GM18951 (cell line): ENCODE measurements around the gene XRCC4.

Source experiments
- POLR2A ChIP-seq: IDR thresholded peaks from 4 replicates; pipeline ENCODE4 v1.6.1; 2011; ENCODE audit warnings: mild to moderate bottlenecking; ENCODE audit not compliant: insufficient read length, insufficient read depth; ENCODE audit errors: extremely low read depth
- in situ Hi-C: fragments of 300-500 bp; cut with MboI; formaldehyde crosslinking; loops from one replicate; pipeline ENCODE4 v1.12.0; 2022; ENCODE audit warnings: low sequenced_read_pairs, mixed read lengths, inconsistent platforms; ENCODE audit not compliant: unreplicated experiment

XRCC4 gene

DNA sequence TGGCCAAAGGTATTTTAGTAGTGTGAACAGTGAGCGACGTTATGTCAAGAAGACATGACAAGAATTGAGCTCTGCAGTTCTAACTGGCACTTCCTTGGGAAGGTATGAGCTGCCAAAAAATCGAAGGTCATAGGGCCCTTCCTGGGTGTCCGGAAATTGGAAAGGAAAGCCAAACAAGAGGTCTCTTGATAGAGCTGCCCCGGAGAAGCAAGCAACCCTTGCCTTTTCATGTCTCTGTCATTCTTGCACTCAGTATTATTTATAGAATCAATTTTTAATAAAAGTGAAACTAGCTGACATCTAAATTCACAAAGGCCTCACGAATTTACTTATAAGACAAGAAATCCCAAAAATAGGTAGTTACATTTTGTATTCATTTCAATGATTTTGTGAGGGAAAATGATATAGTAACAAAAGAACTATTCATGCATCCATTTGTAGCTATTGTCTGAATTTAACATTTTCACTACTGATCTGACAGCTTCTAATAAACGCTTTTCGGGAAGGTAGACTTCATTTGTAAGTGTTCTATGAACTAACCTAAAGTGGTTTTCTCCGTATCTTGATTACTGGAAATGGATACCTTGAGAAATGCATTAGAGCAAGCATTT lies 280.4 kb downstream of the XRCC4 start:
- in situ Hi-C loops: no loop called here
- no peak for TF ChIP-seq POLR2A

DNA sequence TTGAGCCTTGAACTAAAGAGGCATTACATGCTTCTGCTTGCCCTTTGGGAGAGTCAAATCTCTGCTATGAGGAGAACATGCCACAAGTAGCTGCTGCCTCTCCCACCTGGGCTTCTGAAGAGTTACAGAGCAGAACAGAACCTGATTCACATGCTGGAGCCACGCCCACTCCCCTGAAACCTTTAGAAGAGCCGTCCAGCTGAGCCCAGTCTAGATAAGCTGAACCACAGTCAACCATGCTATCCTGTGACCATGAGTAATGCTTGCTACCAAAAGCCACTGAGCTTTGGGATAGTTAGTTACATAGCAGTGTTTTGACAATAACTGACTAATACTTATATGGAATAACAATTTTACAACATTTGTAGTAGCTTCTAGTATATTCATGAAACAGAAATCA lies 283.2 kb downstream of the XRCC4 start:
- no peak for TF ChIP-seq POLR2A
- in situ Hi-C loops: no loop called here

DNA sequence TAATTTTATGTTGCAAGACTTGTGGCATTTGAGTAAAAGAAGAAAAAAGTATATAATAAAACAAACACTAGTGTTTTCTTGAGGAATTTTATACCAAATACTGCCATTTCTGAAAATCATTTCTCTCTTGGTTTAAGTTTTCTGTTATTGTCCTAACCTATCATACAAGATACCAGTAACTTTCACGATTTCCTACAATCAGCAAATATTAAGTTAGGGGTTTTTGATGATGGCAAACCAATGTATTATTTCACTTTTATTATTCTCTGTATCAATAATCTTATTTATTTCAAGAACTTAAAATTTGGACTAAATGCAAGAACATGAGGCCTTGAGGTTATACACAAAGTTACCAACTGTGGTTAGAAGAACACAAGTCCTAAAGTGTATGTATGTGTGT lies 285.2 kb downstream of the XRCC4 start:
- TF ChIP-seq POLR2A: no peak
- in situ Hi-C loops: no loop called here

DNA sequence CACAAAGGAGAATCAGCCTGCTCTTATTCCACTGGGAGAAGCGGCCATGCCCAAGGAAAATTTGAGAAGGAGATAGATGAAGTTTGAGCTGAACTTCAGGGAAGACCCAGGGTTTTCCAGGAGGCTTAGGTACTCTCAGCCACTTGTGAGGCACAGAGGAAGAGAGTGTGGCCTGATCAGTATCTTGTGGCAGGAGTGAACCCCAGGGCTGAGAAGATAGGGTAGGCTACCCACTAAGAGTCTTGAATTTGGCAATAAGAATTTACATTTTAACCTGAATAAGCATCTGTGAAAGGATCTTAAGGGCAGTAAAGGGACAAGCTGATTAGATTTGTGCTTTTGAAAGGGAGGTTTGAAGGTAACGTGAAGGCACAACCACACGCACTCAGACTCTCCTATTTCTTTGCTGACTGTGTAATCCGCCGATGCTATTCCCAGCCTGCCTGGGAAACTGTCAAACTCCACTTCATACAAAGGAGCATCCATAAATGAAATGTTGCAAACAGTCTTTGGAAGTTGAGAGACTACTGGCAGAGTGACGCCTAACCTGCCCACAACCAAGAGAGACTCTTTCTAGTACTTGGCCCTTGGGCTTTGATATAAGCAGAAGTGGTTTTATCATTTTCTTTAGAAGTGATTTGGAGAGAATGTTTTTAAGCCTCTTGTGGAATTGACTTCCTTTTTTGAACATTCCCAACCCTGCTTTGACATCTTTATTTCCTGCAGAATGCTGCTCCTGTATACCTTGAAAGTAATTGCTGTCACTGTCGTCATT lies 286.0 kb downstream of the XRCC4 start:
- in situ Hi-C loops: no loop called here
- no peak for TF ChIP-seq POLR2A

DNA sequence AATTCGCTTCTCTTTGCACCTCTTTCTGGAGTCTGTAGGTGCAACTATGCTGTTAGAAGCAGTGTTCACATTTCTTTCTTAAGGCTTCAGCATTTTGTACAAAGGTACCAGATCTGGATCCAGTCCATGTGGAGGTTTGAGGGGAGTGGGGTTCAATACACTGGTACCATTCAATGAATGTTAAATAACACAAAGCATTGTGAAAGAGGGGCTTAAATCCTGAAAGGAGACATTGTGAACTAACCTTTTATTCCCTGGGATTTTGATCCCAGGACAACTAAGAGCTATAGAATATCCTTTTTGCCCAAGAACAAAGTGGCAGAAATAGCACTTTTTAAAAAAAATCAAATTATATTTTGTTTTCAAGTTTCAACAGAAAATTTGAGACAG lies 286.5 kb downstream of the XRCC4 start:
- no peak for TF ChIP-seq POLR2A
- in situ Hi-C loops: no loop called here

- in situ Hi-C loops: no loop called here
- no peak for TF ChIP-seq POLR2A
These were observed 287.3 kb downstream of the XRCC4 start for GRCh38 chr5:83364312-83365299.

DNA sequence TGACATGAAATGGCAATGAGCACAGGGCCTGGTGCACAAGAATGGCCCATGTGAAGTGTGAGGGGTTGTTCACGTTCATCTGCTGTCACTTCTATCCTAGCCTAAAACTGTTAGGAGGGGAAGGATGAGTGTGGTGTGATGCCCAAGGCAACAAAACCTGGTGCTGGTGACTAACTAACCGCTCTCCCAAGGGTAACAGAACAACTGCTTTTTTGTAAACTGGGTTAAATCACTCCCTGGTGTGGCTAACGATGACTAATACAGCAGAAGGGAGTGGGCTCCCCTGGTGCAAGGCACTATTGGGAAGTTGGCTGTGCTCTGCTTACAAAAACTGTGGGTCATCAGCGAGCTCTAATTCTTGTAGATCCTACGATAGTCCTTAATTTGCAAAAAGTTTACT lies 291.0 kb downstream of the XRCC4 start:
- no peak for TF ChIP-seq POLR2A
- in situ Hi-C loops: no loop called here

- in situ Hi-C loops: no loop called here
- TF ChIP-seq POLR2A: no peak
These were observed 291.5 kb downstream of the XRCC4 start for GRCh38 chr5:83368835-83369234.

- TF ChIP-seq POLR2A: no peak
- in situ Hi-C loops: no loop called here
These were observed 293.6 kb downstream of the XRCC4 start for GRCh38 chr5:83370957-83371356.

DNA sequence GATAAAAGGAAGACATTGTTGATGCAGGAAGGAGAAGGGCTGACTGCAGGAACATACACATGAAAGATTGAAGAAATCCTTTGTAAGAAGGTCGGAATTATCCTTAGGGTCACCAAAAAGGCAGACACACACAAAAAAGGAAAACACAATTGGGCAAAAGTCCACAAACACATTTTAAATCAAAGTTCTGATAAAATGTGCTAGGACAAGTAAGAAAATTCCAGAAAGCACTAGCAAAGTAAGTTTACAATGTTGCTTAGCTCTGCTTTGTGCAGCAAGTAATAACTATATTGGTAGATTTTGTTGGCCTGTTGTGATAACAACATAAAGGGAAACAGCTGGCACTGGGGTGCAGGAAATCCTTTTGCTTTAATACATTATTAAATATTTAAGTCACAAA lies 294.4 kb downstream of the XRCC4 start:
- TF ChIP-seq POLR2A: no peak
- in situ Hi-C loops: no loop called here

GRCh38 chr5:83374547-83374946 lies 297.2 kb downstream of the XRCC4 start:
- TF ChIP-seq POLR2A: no peak
- in situ Hi-C loops: no loop called here

DNA sequence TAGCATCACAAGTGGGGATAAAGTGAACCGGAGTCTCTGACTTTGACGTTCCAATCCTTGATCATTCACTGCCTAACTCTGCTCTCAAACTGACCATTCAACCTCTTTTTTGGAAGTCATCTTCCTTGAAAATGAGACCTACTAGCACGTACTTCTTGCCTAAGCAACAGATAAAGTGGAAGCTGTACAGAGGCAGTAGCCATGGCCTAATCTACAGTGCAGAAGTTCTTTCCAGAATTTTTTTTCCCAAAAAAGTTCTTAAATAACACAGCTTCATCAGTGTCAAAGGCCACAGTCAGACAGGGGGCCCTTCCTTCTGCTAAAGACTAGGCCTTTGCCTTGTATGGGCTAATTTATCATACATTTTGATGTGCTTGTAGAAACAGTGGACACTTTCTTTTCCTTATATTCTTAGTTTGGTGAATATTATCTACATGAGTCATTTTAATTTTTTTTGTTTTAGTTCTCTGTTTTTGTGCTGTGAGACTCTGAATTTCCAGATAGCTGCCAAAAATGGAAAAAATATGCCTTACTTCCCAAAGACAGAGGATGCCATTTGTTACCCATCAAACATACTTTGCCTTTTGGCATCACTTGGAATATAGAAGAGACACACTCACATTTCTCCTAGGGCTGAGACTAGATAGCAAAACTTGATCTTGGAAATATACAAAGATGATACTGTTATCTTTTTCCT lies 297.9 kb downstream of the XRCC4 start:
- TF ChIP-seq POLR2A: no peak

DNA sequence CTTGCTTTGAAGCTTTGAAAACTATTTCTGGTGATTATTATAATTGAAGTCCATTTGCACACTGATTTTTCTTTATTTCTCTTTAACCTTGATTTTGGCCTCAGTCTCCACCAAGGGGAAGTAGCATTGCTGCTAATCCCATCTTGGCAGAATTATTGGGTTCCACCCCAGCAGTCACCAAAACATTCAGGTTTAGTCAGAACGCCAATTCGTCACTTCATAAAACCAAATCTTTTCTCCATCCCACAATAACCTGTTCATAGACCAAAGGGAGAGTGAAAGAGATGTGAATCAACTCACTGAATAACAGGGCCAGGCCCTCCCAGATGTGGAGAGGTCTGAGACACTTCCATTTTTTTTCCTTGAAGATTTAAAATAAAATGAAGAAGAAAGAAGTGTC lies 299.1 kb downstream of the XRCC4 start:
- TF ChIP-seq POLR2A: no peak
- in situ Hi-C loops: no loop called here

More for the DNA sequence above, 297.9 kb downstream of the XRCC4 start:
- in situ Hi-C loops: no loop called here
